ENCODE data around the gene FCHSD2. TPM values are rescaled to one million over a fixed set of nuclear protein-coding genes. Genes with fewer than 3 reads are reported as not detected.

Gene FCHSD2
- total and polyA plus RNA-seq, 2 of the 13 experiments (the other 11 are each of a cell fraction or from before 2014, with no cell fraction given): 20.5 to 24.8 TPM

DNA sequence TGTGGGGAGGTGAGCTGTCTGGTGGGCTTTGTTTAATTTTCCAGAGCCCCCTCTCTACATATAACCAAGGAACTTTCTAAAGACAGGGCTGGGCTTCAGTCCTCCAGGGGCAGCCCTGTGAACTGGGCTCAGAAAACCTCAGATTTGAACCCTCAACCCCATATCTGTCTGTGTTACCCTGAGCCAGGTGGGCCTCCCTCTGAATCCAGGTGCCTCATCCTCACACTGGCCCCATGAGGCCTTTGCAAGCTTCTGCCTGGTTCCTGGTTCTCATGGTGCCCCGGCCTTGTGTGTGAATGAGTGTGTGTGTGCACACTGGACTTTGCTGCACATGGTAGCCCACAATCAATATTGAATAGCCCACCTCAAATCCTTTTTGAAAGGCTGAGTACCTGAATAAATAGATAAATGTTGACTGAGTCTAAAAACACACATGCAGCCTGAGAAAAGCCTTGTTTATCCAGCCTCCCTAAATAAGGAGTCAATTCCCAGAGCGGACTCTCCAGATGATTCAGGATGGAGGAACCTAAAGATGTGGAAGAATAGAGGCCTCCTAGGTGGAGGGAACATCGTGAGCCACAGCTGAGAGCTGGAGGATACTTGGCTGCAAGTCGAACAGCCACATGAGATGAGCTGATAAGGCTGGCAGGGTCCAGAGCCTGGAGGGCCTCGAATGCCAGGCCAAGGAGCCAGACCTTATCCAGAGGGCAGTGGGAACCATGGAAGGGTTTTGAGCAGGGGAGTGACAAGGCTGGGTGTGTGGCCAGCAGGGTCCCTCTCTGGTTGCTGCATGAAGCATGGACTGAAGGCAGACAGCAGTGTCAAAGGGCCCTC, 47.8 kb upstream of the FCHSD2 start (continued):
- TF ChIP-seq, protein P1, sequence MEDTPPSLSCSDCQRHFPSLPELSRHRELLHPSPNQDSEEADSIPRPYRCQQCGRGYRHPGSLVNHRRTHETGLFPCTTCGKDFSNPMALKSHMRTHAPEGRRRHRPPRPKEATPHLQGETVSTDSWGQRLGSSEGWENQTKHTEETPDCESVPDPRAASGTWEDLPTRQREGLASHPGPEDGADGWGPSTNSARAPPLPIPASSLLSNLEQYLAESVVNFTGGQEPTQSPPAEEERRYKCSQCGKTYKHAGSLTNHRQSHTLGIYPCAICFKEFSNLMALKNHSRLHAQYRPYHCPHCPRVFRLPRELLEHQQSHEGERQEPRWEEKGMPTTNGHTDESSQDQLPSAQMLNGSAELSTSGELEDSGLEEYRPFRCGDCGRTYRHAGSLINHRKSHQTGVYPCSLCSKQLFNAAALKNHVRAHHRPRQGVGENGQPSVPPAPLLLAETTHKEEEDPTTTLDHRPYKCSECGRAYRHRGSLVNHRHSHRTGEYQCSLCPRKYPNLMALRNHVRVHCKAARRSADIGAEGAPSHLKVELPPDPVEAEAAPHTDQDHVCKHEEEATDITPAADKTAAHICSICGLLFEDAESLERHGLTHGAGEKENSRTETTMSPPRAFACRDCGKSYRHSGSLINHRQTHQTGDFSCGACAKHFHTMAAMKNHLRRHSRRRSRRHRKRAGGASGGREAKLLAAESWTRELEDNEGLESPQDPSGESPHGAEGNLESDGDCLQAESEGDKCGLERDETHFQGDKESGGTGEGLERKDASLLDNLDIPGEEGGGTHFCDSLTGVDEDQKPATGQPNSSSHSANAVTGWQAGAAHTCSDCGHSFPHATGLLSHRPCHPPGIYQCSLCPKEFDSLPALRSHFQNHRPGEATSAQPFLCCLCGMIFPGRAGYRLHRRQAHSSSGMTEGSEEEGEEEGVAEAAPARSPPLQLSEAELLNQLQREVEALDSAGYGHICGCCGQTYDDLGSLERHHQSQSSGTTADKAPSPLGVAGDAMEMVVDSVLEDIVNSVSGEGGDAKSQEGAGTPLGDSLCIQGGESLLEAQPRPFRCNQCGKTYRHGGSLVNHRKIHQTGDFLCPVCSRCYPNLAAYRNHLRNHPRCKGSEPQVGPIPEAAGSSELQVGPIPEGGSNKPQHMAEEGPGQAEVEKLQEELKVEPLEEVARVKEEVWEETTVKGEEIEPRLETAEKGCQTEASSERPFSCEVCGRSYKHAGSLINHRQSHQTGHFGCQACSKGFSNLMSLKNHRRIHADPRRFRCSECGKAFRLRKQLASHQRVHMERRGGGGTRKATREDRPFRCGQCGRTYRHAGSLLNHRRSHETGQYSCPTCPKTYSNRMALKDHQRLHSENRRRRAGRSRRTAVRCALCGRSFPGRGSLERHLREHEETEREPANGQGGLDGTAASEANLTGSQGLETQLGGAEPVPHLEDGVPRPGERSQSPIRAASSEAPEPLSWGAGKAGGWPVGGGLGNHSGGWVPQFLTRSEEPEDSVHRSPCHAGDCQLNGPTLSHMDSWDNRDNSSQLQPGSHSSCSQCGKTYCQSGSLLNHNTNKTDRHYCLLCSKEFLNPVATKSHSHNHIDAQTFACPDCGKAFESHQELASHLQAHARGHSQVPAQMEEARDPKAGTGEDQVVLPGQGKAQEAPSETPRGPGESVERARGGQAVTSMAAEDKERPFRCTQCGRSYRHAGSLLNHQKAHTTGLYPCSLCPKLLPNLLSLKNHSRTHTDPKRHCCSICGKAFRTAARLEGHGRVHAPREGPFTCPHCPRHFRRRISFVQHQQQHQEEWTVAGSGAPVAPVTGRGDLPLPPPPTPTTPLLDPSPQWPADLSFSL (CRISPR knock-in tag; IDR thresholded peaks at IDR 0.05): no peak
- no peak for TF ChIP-seq MIXL1 (CRISPR knock-in tag; IDR thresholded peaks at IDR 0.05)
- no peak for TF ChIP-seq SMC3 (IDR thresholded peaks at IDR 0.05; ENCODE audit: low read length)
- TF ChIP-seq ZNF547 (CRISPR knock-in tag; IDR thresholded peaks at IDR 0.05): no peak
- TF ChIP-seq GATAD2A (CRISPR knock-in tag; IDR thresholded peaks at IDR 0.05): peak; percentile 21; the same call in 1 of the 2 replicates
- TF ChIP-seq NR2F1 (CRISPR knock-in tag; IDR thresholded peaks at IDR 0.05): no peak
- TF ChIP-seq U2AF2 (IDR thresholded peaks at IDR 0.05; ENCODE audit: low read depth, low read length): no peak
- TF ChIP-seq FOXA1 (IDR thresholded peaks at IDR 0.05): no peak
- peak; percentile 36 for TF ChIP-seq FOXA1 (CRISPR knock-in tag; IDR thresholded peaks at IDR 0.05)
- TF ChIP-seq HMG20B (CRISPR knock-in tag; conservative IDR thresholded peaks at IDR 0.05): no peak
- TF ChIP-seq, protein P2, sequence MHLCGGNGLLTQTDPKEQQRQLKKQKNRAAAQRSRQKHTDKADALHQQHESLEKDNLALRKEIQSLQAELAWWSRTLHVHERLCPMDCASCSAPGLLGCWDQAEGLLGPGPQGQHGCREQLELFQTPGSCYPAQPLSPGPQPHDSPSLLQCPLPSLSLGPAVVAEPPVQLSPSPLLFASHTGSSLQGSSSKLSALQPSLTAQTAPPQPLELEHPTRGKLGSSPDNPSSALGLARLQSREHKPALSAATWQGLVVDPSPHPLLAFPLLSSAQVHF (CRISPR knock-in tag; IDR thresholded peaks at IDR 0.05): no peak
- TF ChIP-seq PITX1 (CRISPR knock-in tag; IDR thresholded peaks at IDR 0.05): peak; percentile 96
- peak; percentile 63; the same call in 1 of the 2 replicates for TF ChIP-seq FOXA3 (CRISPR knock-in tag; IDR thresholded peaks at IDR 0.05)
- TF ChIP-seq KMT2B (CRISPR knock-in tag; IDR thresholded peaks at IDR 0.05): no peak
- TF ChIP-seq, protein P3, sequence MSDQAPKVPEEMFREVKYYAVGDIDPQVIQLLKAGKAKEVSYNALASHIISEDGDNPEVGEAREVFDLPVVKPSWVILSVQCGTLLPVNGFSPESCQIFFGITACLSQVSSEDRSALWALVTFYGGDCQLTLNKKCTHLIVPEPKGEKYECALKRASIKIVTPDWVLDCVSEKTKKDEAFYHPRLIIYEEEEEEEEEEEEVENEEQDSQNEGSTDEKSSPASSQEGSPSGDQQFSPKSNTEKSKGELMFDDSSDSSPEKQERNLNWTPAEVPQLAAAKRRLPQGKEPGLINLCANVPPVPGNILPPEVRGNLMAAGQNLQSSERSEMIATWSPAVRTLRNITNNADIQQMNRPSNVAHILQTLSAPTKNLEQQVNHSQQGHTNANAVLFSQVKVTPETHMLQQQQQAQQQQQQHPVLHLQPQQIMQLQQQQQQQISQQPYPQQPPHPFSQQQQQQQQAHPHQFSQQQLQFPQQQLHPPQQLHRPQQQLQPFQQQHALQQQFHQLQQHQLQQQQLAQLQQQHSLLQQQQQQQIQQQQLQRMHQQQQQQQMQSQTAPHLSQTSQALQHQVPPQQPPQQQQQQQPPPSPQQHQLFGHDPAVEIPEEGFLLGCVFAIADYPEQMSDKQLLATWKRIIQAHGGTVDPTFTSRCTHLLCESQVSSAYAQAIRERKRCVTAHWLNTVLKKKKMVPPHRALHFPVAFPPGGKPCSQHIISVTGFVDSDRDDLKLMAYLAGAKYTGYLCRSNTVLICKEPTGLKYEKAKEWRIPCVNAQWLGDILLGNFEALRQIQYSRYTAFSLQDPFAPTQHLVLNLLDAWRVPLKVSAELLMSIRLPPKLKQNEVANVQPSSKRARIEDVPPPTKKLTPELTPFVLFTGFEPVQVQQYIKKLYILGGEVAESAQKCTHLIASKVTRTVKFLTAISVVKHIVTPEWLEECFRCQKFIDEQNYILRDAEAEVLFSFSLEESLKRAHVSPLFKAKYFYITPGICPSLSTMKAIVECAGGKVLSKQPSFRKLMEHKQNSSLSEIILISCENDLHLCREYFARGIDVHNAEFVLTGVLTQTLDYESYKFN (CRISPR knock-in tag; conservative IDR thresholded peaks at IDR 0.05): peak; percentile 47
- TF ChIP-seq NCOA2 (CRISPR knock-in tag; IDR thresholded peaks at IDR 0.05): 0 out of 2 replicates have a peak, but pooled peaks have one; percentile 25
- TF ChIP-seq ZNF615 (CRISPR knock-in tag; IDR thresholded peaks at IDR 0.05; ENCODE audit: borderline replicate concordance): no peak
- no peak for TF ChIP-seq NFIB (CRISPR knock-in tag; IDR thresholded peaks at IDR 0.05; ENCODE audit: borderline replicate concordance)
- TF ChIP-seq ZNF205 (CRISPR knock-in tag; IDR thresholded peaks at IDR 0.05): no peak
- peak; percentile 64 for TF ChIP-seq TBX2 (CRISPR knock-in tag; IDR thresholded peaks at IDR 0.05; ENCODE audit: borderline replicate concordance)
